ENCODE data around the gene PPOX. TPM values are rescaled to one million over a fixed set of nuclear protein-coding genes. Genes with fewer than 3 reads are reported as not detected.

The PPOX gene
- total and polyA plus RNA-seq, 2 donors = 13.9 to 25.9 TPM

- 77% methylated on average over 5 of the region's 5 CpGs for WGBS
- no peak overlapping the region for H3K4me3 ChIP-seq (ENCODE audit: low read depth, low read length)
- DNase-seq (ENCODE audit: extremely low spot score) = no peak
- H3K36me3 ChIP-seq (ENCODE audit: insufficient read depth) = no peaks in the 10 kb centered on the region
- H3K4me1 ChIP-seq (ENCODE audit: insufficient read depth) = no peaks in the 10 kb centered on the region
- no peak overlapping the region for H3K27ac ChIP-seq (ENCODE audit: low read depth)
Measured at GRCh38 chr1:161220002-161220401, 53.8 kb downstream of the PPOX start.

Small RNA genes within 50 kb of the gene (small RNA-seq; reads per million reads assigned to genes)
- gene RF01225 = not detected

Other genes with a start within 250 kb of the PPOX start
- not detected for gene ITLN2, start 211.6 kb upstream of the PPOX start, total RNA-seq
- gene ITLN2, start 211.6 kb upstream of the PPOX start, polyA plus RNA-seq = 0.37 TPM
- gene F11R, start 145.3 kb upstream of the PPOX start, total RNA-seq = 35.2 TPM
- gene F11R, start 145.3 kb upstream of the PPOX start, polyA plus RNA-seq = 23.4 TPM
- gene TSTD1, start 127.5 kb upstream of the PPOX start, total RNA-seq = 23.1 TPM
- 36.7 TPM for gene TSTD1, start 127.5 kb upstream of the PPOX start, polyA plus RNA-seq
- gene USF1, start 120.4 kb upstream of the PPOX start, total RNA-seq = 46.7 TPM
- gene USF1, start 120.4 kb upstream of the PPOX start, polyA plus RNA-seq = 55.9 TPM
- 2.9 TPM for gene ARHGAP30, start 96.5 kb upstream of the PPOX start, total RNA-seq
- 5.1 TPM for gene ARHGAP30, start 96.5 kb upstream of the PPOX start, polyA plus RNA-seq
- 12.2 TPM for gene NECTIN4, start 76.9 kb upstream of the PPOX start, total RNA-seq
- 5.0 TPM for gene NECTIN4, start 76.9 kb upstream of the PPOX start, polyA plus RNA-seq
- gene KLHDC9, start 68.1 kb upstream of the PPOX start, total RNA-seq = 1.3 TPM
- gene KLHDC9, start 68.1 kb upstream of the PPOX start, polyA plus RNA-seq = 8.4 TPM
- gene PFDN2, start 48.4 kb upstream of the PPOX start, total RNA-seq = 9.8 TPM
- 108 TPM for gene PFDN2, start 48.4 kb upstream of the PPOX start, polyA plus RNA-seq
- 18.9 TPM for gene NIT1, start 48.3 kb upstream of the PPOX start, total RNA-seq
- gene NIT1, start 48.3 kb upstream of the PPOX start, polyA plus RNA-seq = 49.5 TPM
- 16.9 TPM for gene DEDD, start 33.8 kb upstream of the PPOX start, total RNA-seq
- gene DEDD, start 33.8 kb upstream of the PPOX start, polyA plus RNA-seq = 43.0 TPM
- gene UFC1, start 12.4 kb upstream of the PPOX start, total RNA-seq = 82.4 TPM
- gene UFC1, start 12.4 kb upstream of the PPOX start, polyA plus RNA-seq = 119 TPM
- 12.5 TPM for gene USP21, start 6.9 kb upstream of the PPOX start, total RNA-seq
- 28.4 TPM for gene USP21, start 6.9 kb upstream of the PPOX start, polyA plus RNA-seq
- 15.3 TPM for gene B4GALT3, start 11.1 kb downstream of the PPOX start, total RNA-seq
- gene B4GALT3, start 11.1 kb downstream of the PPOX start, polyA plus RNA-seq = 21.5 TPM
- gene ADAMTS4, start 32.6 kb downstream of the PPOX start, total RNA-seq = 4.4 TPM
- 19.6 TPM for gene ADAMTS4, start 32.6 kb downstream of the PPOX start, polyA plus RNA-seq
- 71.9 TPM for gene NDUFS2, start 35.9 kb downstream of the PPOX start, total RNA-seq
- gene NDUFS2, start 35.9 kb downstream of the PPOX start, polyA plus RNA-seq = 100 TPM
- gene FCER1G, start 48.9 kb downstream of the PPOX start, total RNA-seq = 15.9 TPM
- gene FCER1G, start 48.9 kb downstream of the PPOX start, polyA plus RNA-seq = 161 TPM
- gene APOA2, start 57.2 kb downstream of the PPOX start, total RNA-seq = not detected
- gene APOA2, start 57.2 kb downstream of the PPOX start, polyA plus RNA-seq = 5.4 TPM
- 6.0 TPM for gene TOMM40L, start 59.6 kb downstream of the PPOX start, total RNA-seq
- gene TOMM40L, start 59.6 kb downstream of the PPOX start, polyA plus RNA-seq = 14.3 TPM
- gene NR1I3, start 71.8 kb downstream of the PPOX start, total RNA-seq = not detected
- 0.27 TPM for gene NR1I3, start 71.8 kb downstream of the PPOX start, polyA plus RNA-seq
- gene PCP4L1, start 92.3 kb downstream of the PPOX start, total RNA-seq = 22.8 TPM
- 39.2 TPM for gene PCP4L1, start 92.3 kb downstream of the PPOX start, polyA plus RNA-seq
- 27.1 TPM for gene MPZ, start 143.5 kb downstream of the PPOX start, total RNA-seq
- gene MPZ, start 143.5 kb downstream of the PPOX start, polyA plus RNA-seq = 10.2 TPM
- 29.4 TPM for gene SDHC, start 148.0 kb downstream of the PPOX start, total RNA-seq
- 160 TPM for gene SDHC, start 148.0 kb downstream of the PPOX start, polyA plus RNA-seq
- not detected for gene CFAP126, start 201.4 kb downstream of the PPOX start, total RNA-seq
- gene CFAP126, start 201.4 kb downstream of the PPOX start, polyA plus RNA-seq = not detected

Measured in urinary bladder (tissue), 4 donors.